Measurements from ENCODE around the gene ADAMTS17.
A peak's percentile ranks its signal among the peaks of the same experiment; 100 is the strongest.

The ADAMTS17 gene

DNA sequence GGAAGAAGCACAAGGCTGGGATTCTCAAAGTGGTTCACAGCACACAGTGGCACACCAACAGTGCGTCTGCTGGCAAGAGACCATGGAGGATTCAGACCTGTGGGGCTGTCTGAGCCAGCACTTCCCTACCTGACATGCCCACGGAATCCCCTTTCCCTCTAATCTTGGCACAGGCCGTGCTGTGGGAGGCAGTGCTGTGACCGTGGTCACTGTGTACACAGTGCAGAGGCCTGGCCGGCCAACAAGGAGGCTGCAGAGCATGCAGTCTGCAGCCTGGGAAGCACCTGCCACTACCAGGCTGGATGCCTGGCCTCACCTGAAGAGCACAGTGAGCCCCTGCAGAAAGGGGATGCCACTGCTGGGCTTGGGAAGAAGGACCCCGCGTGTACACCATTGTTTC is 307.6 kb downstream of the ADAMTS17 start:
- intact Hi-C loops (cut with DNase I), result no loop called here
- DNase-seq, result peak in 1 of 42 donors; percentile 17

- intact Hi-C loops (cut with DNase I), result no loop called here
- peak in 1 of 42 donors; percentile 22 for DNase-seq
Observed at GRCh38 chr15:100033140-100033857, 308.5 kb downstream of the ADAMTS17 start.

- DNase-seq, result peak in 6 of 42 donors; percentile 8 to 41 (median 26)
- intact Hi-C loops (cut with DNase I), result no loop called here
Observed at GRCh38 chr15:100032358-100033085, 309.3 kb downstream of the ADAMTS17 start.

DNA sequence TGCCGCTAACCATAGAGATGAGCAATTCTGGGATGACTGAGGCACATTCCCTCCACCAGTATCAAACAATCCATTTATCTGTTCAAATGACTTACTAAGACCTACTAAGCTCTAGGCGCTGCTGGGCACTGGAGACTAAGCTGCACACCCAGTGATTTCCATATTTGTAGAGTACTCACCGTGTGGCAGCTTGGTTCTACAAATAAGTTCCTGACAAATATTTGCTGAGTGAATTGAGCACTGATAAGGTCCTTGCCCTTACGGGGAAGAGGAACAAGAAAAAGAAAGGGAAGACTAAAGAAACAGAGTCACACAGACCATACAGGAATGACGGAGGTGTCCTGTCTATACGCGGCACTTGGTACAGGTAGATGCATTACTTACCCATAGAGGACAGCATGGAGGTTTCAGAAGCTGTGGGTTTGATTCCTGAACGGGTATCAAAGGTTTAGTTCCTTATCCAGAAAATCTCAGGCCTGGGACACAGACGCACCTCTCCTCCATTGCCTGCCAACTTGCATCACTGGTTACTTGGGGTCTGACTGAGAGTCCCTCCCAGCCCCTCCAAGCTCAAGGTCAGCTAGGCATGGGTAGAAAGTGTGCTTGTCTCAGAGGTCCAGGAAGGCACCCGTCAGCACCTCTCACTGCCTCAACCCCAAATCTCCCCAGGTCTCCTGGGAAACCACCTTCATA is 310.0 kb downstream of the ADAMTS17 start:
- intact Hi-C loops (cut with DNase I), result no loop called here
- DNase-seq, result peak in 2 of 42 donors; percentile 23 to 32

DNA sequence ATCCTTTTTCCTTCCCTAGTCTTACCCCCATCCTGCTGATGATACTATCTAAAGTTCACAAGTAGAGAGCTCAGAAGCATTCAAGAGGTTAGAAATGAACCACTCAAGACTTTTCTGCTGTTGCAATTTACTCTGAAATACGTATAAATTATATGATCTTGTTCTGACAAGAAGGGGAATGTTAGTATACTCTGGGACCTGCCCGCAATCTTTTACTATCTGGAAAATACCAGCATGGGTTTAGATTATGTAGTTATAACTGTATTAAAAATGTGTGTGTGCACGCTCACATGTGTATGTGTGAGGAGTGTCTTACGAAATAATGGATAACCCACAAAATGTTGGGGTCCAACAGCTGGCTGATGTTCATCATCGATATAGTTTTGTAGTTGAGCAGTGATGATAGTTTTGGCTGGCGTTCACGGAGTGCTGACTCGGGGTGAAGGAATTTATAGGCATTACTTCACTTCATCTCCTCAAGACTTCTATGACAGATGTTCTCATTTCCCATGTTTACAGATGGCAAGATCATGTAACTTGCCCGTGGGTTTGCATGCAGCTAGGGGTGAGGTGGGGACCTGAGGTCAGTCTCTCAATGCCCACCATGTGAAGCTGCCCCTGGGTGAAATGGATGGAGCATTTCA is 311.1 kb downstream of the ADAMTS17 start:
- intact Hi-C loops (cut with DNase I), result no loop called here
- peak in 1 of 42 donors; percentile 29 for DNase-seq

DNA sequence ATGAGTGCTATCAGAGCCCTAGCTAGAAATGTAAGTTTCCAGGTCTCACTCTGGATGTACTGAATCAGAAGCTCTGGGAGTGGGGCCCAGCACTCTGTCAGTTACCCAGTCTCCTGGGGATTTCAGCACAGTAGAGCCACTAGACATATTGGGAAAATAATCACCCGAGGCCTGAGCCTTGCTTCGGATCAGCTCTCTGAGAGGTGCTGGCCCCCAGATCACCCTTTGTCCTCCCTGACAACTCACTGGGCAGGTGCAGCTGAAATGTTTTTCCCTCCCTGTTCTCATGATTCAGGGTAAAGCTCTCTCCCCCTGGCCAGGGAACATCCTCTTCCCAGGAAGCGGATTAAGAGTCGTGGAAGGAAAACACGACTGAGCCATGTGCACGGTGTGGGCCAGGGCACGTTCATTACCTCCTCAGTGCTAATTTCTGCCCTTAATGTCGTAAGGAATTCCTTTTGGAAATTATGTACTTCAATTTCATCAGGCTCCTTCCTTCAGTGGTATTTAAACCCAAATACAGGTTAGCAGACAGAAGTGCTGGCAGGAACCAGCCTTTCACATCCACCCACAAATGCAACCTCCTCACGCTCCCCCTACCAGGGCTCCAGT is 311.8 kb downstream of the ADAMTS17 start:
- intact Hi-C loops (cut with DNase I), result no loop called here
- peak in 1 of 42 donors; percentile 15 for DNase-seq

- DNase-seq, result peak in 1 of 42 donors; percentile 23
- intact Hi-C loops (cut with DNase I), result no loop called here
Observed at GRCh38 chr15:100029045-100029444, 312.7 kb downstream of the ADAMTS17 start.

DNA sequence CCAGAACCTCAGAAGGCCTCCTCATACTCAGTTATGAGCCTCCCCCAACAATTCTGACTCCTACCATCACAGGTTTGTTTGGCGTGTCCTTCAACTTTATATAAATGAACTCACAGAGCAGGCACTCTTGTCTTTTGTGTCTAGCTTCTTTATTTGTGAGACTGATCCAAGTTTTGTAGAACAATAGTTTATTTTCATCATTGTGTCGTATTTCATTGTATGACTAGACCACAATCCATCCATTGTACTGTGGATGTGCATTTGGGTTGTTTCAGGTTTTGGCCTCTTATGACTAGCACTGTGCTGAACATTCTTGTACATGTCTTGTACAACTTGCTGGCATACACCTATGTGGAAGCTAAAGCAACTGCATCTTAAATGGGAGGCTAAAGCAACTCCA is 315.7 kb downstream of the ADAMTS17 start:
- intact Hi-C loops (cut with DNase I), result no loop called here
- peak in 1 of 42 donors; percentile 19 for DNase-seq

DNA sequence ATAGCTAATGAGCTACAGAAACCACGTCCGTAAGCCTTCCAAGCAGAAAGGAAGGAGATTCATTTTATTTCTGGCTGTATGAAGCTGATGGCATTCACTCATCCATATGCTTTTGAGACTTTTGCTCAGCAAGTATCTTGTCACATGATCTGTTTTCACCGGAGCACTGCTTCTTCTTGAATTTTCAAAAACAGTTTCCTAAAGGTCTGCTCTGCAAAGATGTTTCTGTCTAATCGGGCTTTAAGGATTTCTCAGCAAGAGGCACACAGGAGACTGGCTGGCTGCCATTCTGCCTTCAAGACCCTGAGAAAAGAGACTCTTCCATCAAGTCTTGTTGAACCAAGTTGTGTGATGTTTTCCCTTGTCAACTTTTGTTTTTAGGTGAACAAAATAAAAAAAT is 319.0 kb downstream of the ADAMTS17 start:
- intact Hi-C loops (cut with DNase I), result no loop called here
- peak in 2 of 42 donors; percentile 26 to 35 for DNase-seq

DNA sequence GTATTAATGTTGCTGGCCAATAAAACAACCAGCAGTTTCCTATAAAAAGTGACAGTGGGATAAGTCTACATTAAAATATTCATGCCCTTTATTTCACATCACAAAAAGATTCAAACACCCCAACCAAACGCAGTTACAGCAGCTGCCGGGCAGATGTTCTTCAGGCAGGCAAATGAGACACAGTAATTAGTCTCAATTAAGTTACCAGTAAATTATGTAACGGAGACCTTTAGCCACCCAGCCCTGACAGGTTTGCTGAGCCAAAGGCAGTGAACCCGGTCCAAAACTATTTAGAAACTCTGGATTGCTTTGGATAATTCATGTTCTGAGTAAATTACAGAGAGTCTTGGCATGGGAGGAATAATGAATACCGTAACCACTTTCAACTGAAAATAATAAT is 319.4 kb downstream of the ADAMTS17 start:
- intact Hi-C loops (cut with DNase I), result no loop called here

DNA sequence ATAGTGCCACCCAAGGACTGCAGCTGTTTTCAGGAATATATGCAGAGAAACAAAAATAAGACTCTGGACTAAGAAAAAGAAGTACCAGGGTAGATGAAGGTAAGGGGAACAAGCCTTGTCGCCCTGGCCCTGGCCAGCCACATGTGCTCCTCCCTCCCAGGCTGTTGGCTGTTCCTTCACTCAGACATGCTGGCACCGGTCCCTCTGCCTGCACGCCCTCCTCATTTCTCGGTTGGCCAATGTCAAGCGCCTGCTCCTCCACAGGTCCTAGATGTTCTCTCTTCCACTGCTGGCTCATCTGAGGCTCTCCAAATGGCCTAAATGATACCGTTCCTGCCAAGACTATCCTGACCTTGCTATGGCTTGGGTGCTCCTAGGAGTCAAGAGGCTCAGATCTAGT is 320.1 kb downstream of the ADAMTS17 start:
- intact Hi-C loops (cut with DNase I), result no loop called here
- peak in 3 of 42 donors; percentile 23 to 36 (median 35) for DNase-seq

More for the DNA sequence above, 319.4 kb downstream of the ADAMTS17 start:
- peak in 2 of 42 donors; percentile 16 to 30 for DNase-seq

GRCh38 chr15:100020614-100021013 is 321.2 kb downstream of the ADAMTS17 start:
- intact Hi-C loops (cut with DNase I), result no loop called here
- DNase-seq, result peak in 2 of 42 donors; percentile 15 to 25

- DNase-seq, result peak in 2 of 42 donors; percentile 27 to 33
- intact Hi-C loops (cut with DNase I), result no loop called here
Observed at GRCh38 chr15:100020189-100020588, 321.6 kb downstream of the ADAMTS17 start.

DNA sequence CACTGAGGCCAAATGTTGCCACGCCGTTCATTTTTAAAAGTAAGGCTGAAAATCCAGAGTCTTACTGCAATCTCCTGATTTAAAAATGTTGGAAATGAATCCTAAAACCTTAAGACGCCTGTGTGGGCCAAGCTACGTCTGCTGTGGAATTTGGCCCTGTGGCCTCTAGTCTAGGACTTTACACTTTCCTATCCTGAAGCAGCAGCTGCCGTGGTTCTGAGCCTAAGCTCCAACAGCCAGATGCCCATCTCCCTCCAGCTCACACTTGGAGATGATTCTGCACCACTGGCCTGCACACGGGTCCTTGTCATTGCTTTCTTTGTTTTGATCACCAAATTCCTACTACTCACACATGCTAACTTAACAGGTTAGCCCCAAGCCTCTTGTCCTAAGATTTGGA is 322.2 kb downstream of the ADAMTS17 start:
- intact Hi-C loops (cut with DNase I), result no loop called here
- DNase-seq, result peak in 2 of 42 donors; percentile 12 to 31

DNA sequence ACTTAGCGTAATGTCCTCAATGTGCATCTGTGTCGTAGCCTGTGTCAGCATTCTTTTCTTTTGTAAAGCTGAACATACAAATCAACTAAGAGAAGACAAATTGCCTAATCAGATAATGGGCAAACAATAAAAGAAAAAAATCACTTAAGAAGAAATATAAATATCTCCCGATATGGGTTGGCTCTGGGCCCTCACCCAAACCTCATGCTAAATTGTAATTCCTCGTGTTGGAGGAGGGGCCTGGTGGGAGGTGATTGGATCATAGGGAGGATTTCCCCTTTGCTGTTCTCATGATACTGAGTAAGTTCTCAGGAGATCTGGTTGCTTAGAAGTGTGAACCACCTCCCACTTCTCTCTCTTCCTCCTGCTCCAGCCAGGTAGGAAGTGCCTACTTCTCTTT is 323.6 kb downstream of the ADAMTS17 start:
- intact Hi-C loops (cut with DNase I), result no loop called here

DNA sequence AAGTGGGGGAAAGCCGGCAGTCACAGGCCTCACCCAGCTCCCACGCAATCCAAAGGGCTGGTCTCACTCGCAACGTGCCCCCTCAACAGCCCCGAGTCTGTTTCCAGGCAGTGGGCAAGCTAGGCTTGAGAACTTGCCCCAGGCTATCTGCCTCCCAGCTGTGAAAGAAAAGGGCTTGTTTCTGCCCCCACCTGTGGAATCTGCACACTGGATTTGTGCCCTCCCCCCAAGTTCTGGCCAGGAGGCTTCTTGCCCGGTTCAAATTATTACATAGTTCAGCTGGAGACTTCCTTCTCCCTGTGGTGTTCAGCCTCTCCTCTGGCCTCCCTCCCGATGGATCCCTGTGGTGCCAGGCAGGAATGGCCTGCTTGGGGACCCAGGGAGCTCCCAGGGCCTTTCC is 324.6 kb downstream of the ADAMTS17 start:
- peak in 2 of 42 donors; percentile 15 to 22 for DNase-seq
- intact Hi-C loops (cut with DNase I), result no loop called here

More for the DNA sequence above, 323.6 kb downstream of the ADAMTS17 start:
- DNase-seq, result peak in 1 of 42 donors; percentile 28

DNA sequence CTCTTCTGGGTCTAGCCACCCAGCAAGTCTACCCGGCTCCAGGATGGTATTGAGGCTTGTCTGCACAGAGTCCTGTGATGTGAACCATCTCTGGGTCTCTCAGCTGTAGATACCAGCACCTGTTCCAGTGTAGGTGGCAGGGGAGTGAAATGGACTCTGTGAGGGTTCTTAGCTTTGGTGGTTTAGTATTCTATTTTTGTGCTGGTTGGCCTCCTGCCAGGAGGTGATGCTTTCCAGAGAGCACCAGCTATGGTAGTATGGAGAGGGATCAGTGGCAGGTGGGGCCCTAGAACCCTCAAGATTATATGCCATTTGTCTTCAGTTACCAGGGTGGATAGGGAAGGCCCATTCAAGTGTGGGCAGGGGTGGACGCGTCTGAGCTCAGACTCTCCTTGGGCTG is 325.1 kb downstream of the ADAMTS17 start:
- peak in 1 of 42 donors; percentile 20 for DNase-seq
- intact Hi-C loops (cut with DNase I), result no loop called here

DNA sequence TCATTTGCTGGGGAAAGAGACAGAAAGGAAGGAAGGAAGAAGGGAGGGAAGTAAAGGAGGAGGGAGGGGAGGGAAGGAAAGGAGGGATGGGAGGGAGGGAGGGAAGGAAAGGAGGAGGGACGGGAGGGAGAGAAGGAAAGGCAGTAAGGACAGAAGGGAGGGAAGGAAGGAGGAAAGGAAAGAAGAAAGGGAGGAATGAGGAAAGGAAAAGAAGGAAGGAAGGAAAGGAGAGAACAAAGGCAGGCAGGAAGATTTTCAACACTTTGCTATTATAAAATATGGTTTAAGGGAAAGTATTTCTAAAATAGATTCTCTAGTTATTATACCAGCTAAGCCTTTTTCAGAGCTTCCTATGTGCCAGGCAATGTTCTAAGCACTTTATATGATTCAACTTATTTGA is 330.5 kb downstream of the ADAMTS17 start:
- intact Hi-C loops (cut with DNase I), result no loop called here
- DNase-seq, result no peak

GRCh38 chr15:100009372-100009771 is 332.4 kb downstream of the ADAMTS17 start:
- intact Hi-C loops (cut with DNase I), result no loop called here

More at GRCh38 chr15:100009372-100009771, 332.4 kb downstream of the ADAMTS17 start:
- DNase-seq, result peak in 1 of 42 donors; percentile 7
